ENCODE measurements around the gene KDM5B. TPM values are rescaled to one million over a fixed set of nuclear protein-coding genes. Genes with fewer than 3 reads are reported as not detected.

Gene KDM5B
- total RNA-seq = 100 to 1,000 TPM in 1 of 4 donors, 10 to 100 TPM in 3; 50.5 to 104 (median 71.7) TPM

DNA sequence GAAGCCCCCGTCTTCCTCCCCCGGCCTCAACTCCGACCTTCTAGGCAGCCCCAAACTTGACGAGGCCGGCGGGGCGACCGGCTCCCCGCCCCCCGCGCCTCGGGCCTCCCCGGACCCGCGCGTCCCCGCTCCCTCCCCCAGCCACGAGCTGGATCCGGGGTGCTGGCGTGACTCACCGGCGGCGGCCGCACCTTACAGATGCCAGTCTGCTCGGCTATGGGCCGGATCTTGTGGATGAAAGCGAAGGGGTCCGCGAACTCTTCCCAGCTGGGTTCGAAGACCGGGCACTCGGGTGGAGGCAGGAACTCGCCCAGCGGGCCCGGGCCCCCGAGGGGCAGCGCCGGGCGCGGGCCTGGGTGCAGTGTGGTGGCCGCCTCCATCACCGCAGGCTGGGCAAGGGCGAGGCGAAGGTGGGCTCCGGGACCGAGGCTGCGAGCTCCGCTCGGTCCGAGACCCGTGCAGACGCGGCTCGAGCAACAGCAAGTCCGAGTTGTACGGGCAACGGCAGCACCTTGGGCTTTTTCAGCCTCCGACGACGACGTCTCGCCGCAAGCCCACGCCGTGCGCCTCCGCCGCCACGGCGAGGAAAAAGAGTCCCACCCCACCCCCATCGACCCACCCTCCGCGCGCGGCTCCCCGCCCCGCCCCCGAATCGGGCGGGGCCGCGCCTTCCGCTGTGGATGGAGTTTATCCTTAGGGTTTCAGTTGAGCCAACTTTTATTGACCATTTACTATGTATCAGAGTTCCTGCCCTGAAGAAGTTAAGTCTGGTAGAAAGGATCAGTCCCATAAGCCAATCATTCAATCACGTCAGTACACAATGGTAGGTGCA, at the start of gene KDM5B:
Gene KDM5B, minus strand, starts transcription at position 496 of the 832 bp plus-strand sequence. Its CDS starts 116 bp downstream, at position 380.
- in situ Hi-C loops (cut with MboI; ENCODE audit: low pct_ligation_motif_present in 1 of 4, low pct_unique_long_range_greater_than_20kb in 1 of 4, low sequenced_read_pairs in 3 of 4) = no loop called here
- Histone ChIP-seq H3K4me3 (peak within 1 kb of the TSS; percentile 80 to 94 (median 88)), H3K9me3 (no peaks in the 10 kb centered on the region), H3K4me1 (peaks cover 3 to 55% (median 30%) of the 10 kb centered on the region in 4 donors), H3K36me3 (no peaks in the 10 kb centered on the region), H3K27ac (peak within 1 kb of the TSS; percentile 94 to 96 (median 95)), H3K27me3 (no peaks in the 10 kb centered on the region)
- intact Hi-C loops (cut with DNase I; ENCODE audit: low total_unique reads) = no loop called here
- TF ChIP-seq POLR2AphosphoS5 (IDR thresholded peaks at IDR 0.05) (peak; percentile 91 to 97 (median 97)), POLR2A (IDR thresholded peaks at IDR 0.05) (peak; percentile 92), EP300 (IDR thresholded peaks at IDR 0.05; ENCODE audit: low read depth) (no peak)
- TF ChIP-seq, protein P1, sequence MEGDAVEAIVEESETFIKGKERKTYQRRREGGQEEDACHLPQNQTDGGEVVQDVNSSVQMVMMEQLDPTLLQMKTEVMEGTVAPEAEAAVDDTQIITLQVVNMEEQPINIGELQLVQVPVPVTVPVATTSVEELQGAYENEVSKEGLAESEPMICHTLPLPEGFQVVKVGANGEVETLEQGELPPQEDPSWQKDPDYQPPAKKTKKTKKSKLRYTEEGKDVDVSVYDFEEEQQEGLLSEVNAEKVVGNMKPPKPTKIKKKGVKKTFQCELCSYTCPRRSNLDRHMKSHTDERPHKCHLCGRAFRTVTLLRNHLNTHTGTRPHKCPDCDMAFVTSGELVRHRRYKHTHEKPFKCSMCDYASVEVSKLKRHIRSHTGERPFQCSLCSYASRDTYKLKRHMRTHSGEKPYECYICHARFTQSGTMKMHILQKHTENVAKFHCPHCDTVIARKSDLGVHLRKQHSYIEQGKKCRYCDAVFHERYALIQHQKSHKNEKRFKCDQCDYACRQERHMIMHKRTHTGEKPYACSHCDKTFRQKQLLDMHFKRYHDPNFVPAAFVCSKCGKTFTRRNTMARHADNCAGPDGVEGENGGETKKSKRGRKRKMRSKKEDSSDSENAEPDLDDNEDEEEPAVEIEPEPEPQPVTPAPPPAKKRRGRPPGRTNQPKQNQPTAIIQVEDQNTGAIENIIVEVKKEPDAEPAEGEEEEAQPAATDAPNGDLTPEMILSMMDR (IDR thresholded peaks at IDR 0.05) = no peak
- peak; percentile 84 for DNase-seq
- 1% methylated on average over 62 of the region's 84 CpGs; no CpG with 5 or more reads in 1 of the 2 donors for WGBS, 2 donors (ENCODE audit: low coverage in 1 of 2)

DNA sequence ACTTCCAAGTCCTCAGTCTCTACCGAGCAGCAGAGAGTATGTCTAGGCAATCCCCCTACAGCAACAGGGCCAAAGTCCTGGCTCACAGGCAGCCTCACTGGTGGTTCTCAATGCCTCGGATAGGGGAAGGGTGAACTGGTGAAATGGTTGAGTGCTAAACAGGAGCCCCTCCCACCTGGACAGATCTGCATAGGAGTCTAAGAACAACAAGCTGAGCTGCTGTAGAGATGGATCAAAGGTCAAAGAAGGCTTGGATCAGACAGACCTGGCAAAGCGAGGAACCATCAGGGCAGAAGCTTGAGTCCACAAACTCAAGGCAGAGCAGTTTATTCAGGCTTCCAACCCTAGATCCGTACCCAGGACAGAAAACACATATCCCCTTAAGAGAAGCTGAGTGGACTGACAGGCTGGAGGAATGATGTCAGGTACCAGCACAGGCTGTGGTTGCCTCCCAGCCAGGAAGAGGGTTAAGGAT, 49.0 kb upstream of the KDM5B start:
- in situ Hi-C loops (cut with MboI; ENCODE audit: low pct_ligation_motif_present in 1 of 4, low pct_unique_long_range_greater_than_20kb in 1 of 4, low sequenced_read_pairs in 3 of 4) (no loop called here), intact Hi-C loops (cut with DNase I; ENCODE audit: low total_unique reads) (no loop called here)
- no peak overlapping the region for H3K4me3 ChIP-seq
- WGBS, 2 donors (ENCODE audit: low coverage in 1 of 2) = 54% methylated on average over 4 of the region's 4 CpGs; no CpG with 5 or more reads in 1 of the 2 donors
- no peaks in the 10 kb centered on the region for H3K36me3 ChIP-seq
- H3K9me3 ChIP-seq = no peaks in the 10 kb centered on the region
- peak overlapping the region; percentile 29 to 65 (median 46) for H3K27ac ChIP-seq
- DNase-seq = peak; percentile 51
- H3K4me1 ChIP-seq = peaks cover 10 to 52% (median 21%) of the 10 kb centered on the region in 4 donors
- TF ChIP-seq POLR2AphosphoS5 (IDR thresholded peaks at IDR 0.05) (peak in 1 of 3 donors; percentile 10), POLR2A (IDR thresholded peaks at IDR 0.05) (no peak)
- H3K27me3 ChIP-seq = no peaks in the 10 kb centered on the region

DNA sequence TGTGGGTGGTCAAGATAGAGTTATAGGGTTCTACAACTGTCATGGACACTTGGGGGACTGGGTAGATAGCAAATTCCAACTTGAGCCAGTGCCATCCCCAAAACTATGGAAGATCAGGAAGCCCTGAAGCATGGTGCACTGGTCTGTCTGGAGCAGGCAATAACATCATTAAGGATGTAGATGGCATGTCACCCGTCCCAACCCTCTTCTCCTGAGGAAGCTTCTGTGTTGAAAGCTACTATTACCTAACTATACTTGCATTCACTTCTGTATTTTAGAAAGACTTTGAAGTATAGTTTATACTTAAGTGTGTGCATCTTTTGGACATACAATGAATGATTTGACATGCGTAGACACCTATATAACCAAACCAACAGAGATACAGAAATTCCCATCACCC, 47.8 kb upstream of the KDM5B start:
- no peaks in the 10 kb centered on the region for H3K9me3 ChIP-seq
- DNase-seq = no peak
- no peak overlapping the region for H3K4me3 ChIP-seq
- H3K4me1 ChIP-seq = peaks cover 6 to 47% (median 17%) of the 10 kb centered on the region in 4 donors
- TF ChIP-seq POLR2A (IDR thresholded peaks at IDR 0.05) = no peak
- TF ChIP-seq, protein P1 (IDR thresholded peaks at IDR 0.05) = no peak
- TF ChIP-seq EP300 (IDR thresholded peaks at IDR 0.05; ENCODE audit: low read depth) = no peak
- no peak for TF ChIP-seq POLR2AphosphoS5 (IDR thresholded peaks at IDR 0.05)
- 94 to 97% methylated on average over 2 of the region's 2 CpGs for WGBS, 2 donors (ENCODE audit: low coverage in 1 of 2)
- in situ Hi-C loops (cut with MboI; ENCODE audit: low pct_ligation_motif_present in 1 of 4, low pct_unique_long_range_greater_than_20kb in 1 of 4, low sequenced_read_pairs in 3 of 4) = no loop called here
- H3K27me3 ChIP-seq = no peaks in the 10 kb centered on the region
- no peaks in the 10 kb centered on the region for H3K36me3 ChIP-seq
- H3K27ac ChIP-seq = no peak overlapping the region
- intact Hi-C loops (cut with DNase I; ENCODE audit: low total_unique reads) = no loop called here

GRCh38 chr1:202854787-202855186, 46.6 kb upstream of the KDM5B start:
- in situ Hi-C loops (cut with MboI; ENCODE audit: low pct_ligation_motif_present in 1 of 4, low pct_unique_long_range_greater_than_20kb in 1 of 4, low sequenced_read_pairs in 3 of 4) = no loop called here
- Histone ChIP-seq H3K27ac (no peak overlapping the region), H3K4me1 (peaks cover 0 to 37% (median 10%) of the 10 kb centered on the region in 4 donors), H3K4me3 (no peak overlapping the region), H3K27me3 (no peaks in the 10 kb centered on the region), H3K9me3 (no peaks in the 10 kb centered on the region), H3K36me3 (no peaks in the 10 kb centered on the region)
- TF ChIP-seq POLR2AphosphoS5 (IDR thresholded peaks at IDR 0.05) = no peak
- TF ChIP-seq, protein P1 (IDR thresholded peaks at IDR 0.05) = no peak
- TF ChIP-seq EP300 (IDR thresholded peaks at IDR 0.05; ENCODE audit: low read depth) = no peak
- TF ChIP-seq POLR2A (IDR thresholded peaks at IDR 0.05) = no peak
- intact Hi-C loops (cut with DNase I; ENCODE audit: low total_unique reads) = no loop called here
- WGBS, 2 donors (ENCODE audit: low coverage in 1 of 2) = 60 to 86% methylated on average over 1 to 8 of the region's 8 CpGs
- DNase-seq = no peak

Data from transverse colon (tissue), 4 donors.